ENCODE results near the gene FUT4. TPM values are rescaled to one million over a fixed set of nuclear protein-coding genes. Genes with fewer than 3 reads are reported as not detected.

Gene FUT4
- polyA plus RNA-seq, 1 donor from 2014 or later = 0.62 TPM

- no peak overlapping the region for H3K4me3 ChIP-seq (ENCODE audit: low read length)
- no peak overlapping the region for H2AFZ ChIP-seq (ENCODE audit: low read depth, low read length)
- H3K4me2 ChIP-seq (ENCODE audit: low read length) = no peak overlapping the region
Measured at GRCh38 chr11:94533206-94533605, 10.5 kb upstream of the FUT4 start.

GRCh38 chr11:94533696-94534630 lies 9.8 kb upstream of the FUT4 start:
- Histone ChIP-seq H3K27me3 (ENCODE audit: insufficient read depth, low read depth, low read length) (no peaks in the 10 kb centered on the region), H3K9me2 (ENCODE audit: insufficient read depth, low read length) (no peaks in the 10 kb centered on the region), H3F3A (ENCODE audit: insufficient read depth, low read length, poor library complexity, severe bottlenecking) (no peaks in the 10 kb centered on the region), H3K27ac (ENCODE audit: low read length) (no peak overlapping the region), H3K9me3 (ENCODE audit: low read length) (no peaks in the 10 kb centered on the region), H3K79me2 (replicated peaks; ENCODE audit: insufficient read depth, low read length) (no peaks in the 10 kb centered on the region), H3K9ac (ENCODE audit: low read length) (no peak overlapping the region), H2AFZ (ENCODE audit: low read depth, low read length) (no peak overlapping the region), H3K4me3 (ENCODE audit: low read length) (no peak overlapping the region), H3K36me3 (ENCODE audit: insufficient read depth, low read length) (no peaks in the 10 kb centered on the region), H4K20me1 (ENCODE audit: insufficient read depth) (no peaks in the 10 kb centered on the region), H3K4me2 (ENCODE audit: low read length) (no peak overlapping the region)
- TF ChIP-seq SMC3 (conservative IDR thresholded peaks at IDR 0.05; ENCODE audit: poor library complexity) (no peak), CTCF (IDR thresholded peaks at IDR 0.05; ENCODE audit: poor library complexity, severe bottlenecking) (no peak), RAD21 (conservative IDR thresholded peaks at IDR 0.05) (no peak), EZH2 (IDR thresholded peaks at IDR 0.05; ENCODE audit: borderline replicate concordance, insufficient read depth, low read length, poor library complexity, severe bottlenecking) (no peak), MXI1 (conservative IDR thresholded peaks at IDR 0.05; ENCODE audit: poor library complexity, severe bottlenecking) (no peak), REST (IDR thresholded peaks at IDR 0.05; ENCODE audit: borderline replicate concordance) (no peak), EP300 (conservative IDR thresholded peaks at IDR 0.05; ENCODE audit: poor library complexity, severe bottlenecking) (no peak), POLR2AphosphoS5 (IDR thresholded peaks at IDR 0.05) (no peak), TAF1 (IDR thresholded peaks at IDR 0.05; ENCODE audit: low read depth) (no peak)

More at GRCh38 chr11:94533206-94533605, 10.5 kb upstream of the FUT4 start:
- no peaks in the 10 kb centered on the region for H3K36me3 ChIP-seq (ENCODE audit: insufficient read depth, low read length)
- H3F3A ChIP-seq (ENCODE audit: insufficient read depth, low read length, poor library complexity, severe bottlenecking) = no peaks in the 10 kb centered on the region
- H3K79me2 ChIP-seq (replicated peaks; ENCODE audit: insufficient read depth, low read length) = no peaks in the 10 kb centered on the region
- no peaks in the 10 kb centered on the region for H3K27me3 ChIP-seq (ENCODE audit: insufficient read depth, low read depth, low read length)
- H3K9me3 ChIP-seq (ENCODE audit: low read length) = no peaks in the 10 kb centered on the region
- H4K20me1 ChIP-seq (ENCODE audit: insufficient read depth) = no peaks in the 10 kb centered on the region
- TF ChIP-seq CTCF (IDR thresholded peaks at IDR 0.05; ENCODE audit: poor library complexity, severe bottlenecking) = no peak
- no peak for TF ChIP-seq SMC3 (conservative IDR thresholded peaks at IDR 0.05; ENCODE audit: poor library complexity)
- H3K9ac ChIP-seq (ENCODE audit: low read length) = no peak overlapping the region
- H3K27ac ChIP-seq (ENCODE audit: low read length) = no peak overlapping the region
- H3K9me2 ChIP-seq (ENCODE audit: insufficient read depth, low read length) = no peaks in the 10 kb centered on the region
